ENCODE results near the gene HAGHL.

HAGHL gene

GRCh38 chr16:692356-693108 lies 34.4 kb upstream of the HAGHL start:
- H3K4me3 ChIP-seq (replicated peaks in 1 of 2; ENCODE audit: low read depth in 2 of 2, low read length in 2 of 2): no peak overlapping the region
- no peak for DNase-seq (ENCODE audit: low read depth in 2 of 2)
- TF ChIP-seq CTCF (IDR thresholded peaks at IDR 0.05; ENCODE audit: low read depth, low read length): no peak

- DNase-seq (ENCODE audit: low read depth in 2 of 2): no peak
- H3K4me3 ChIP-seq (replicated peaks in 1 of 2; ENCODE audit: low read depth in 2 of 2, low read length in 2 of 2): no peak overlapping the region
- no peak for TF ChIP-seq CTCF (IDR thresholded peaks at IDR 0.05; ENCODE audit: low read depth, low read length)
Measured at GRCh38 chr16:693364-693763, 33.5 kb upstream of the HAGHL start.

GRCh38 chr16:693766-694165 lies 33.1 kb upstream of the HAGHL start:
- TF ChIP-seq CTCF (IDR thresholded peaks at IDR 0.05; ENCODE audit: low read depth, low read length): no peak
- no peak overlapping the region for H3K4me3 ChIP-seq (replicated peaks in 1 of 2; ENCODE audit: low read depth in 2 of 2, low read length in 2 of 2)
- DNase-seq (ENCODE audit: low read depth in 2 of 2): no peak

- H3K4me3 ChIP-seq (replicated peaks in 1 of 2; ENCODE audit: low read depth in 2 of 2, low read length in 2 of 2): no peak overlapping the region
- no peak for TF ChIP-seq CTCF (IDR thresholded peaks at IDR 0.05; ENCODE audit: low read depth, low read length)
- DNase-seq (ENCODE audit: low read depth in 2 of 2): no peak
Measured at GRCh38 chr16:694187-694862, 32.6 kb upstream of the HAGHL start.

GRCh38 chr16:694863-695354 lies 32.0 kb upstream of the HAGHL start:
- no peak for DNase-seq (ENCODE audit: low read depth in 2 of 2)
- no peak for TF ChIP-seq CTCF (IDR thresholded peaks at IDR 0.05; ENCODE audit: low read depth, low read length)
- H3K4me3 ChIP-seq (replicated peaks in 1 of 2; ENCODE audit: low read depth in 2 of 2, low read length in 2 of 2): no peak overlapping the region

GRCh38 chr16:695355-696089 lies 31.4 kb upstream of the HAGHL start:
- no peak overlapping the region for H3K4me3 ChIP-seq (replicated peaks in 1 of 2; ENCODE audit: low read depth in 2 of 2, low read length in 2 of 2)
- no peak for TF ChIP-seq CTCF (IDR thresholded peaks at IDR 0.05; ENCODE audit: low read depth, low read length)
- DNase-seq (ENCODE audit: low read depth in 2 of 2): no peak

Data from cardiac fibroblast (primary cell).